K562 (cell line): ENCODE measurements around the gene DNMT3L.
"Not testable (repeated sequence)": the region's sequence is repeated elsewhere in the genome, so short reads cannot be mapped to it uniquely, and the experiment has no call there.

Source experiments
- BACH1 ChIP-seq: fragments of 200-800 bp; sonication (Bioruptor generic); IDR thresholded peaks from 2 replicates; pipeline ENCODE4 v1.6.1; 2016; ENCODE audit warnings: missing genetic modification characterization, missing compliant biosample characterization
- BRF2 ChIP-seq: IDR thresholded peaks from 3 replicates; pipeline ENCODE4 v1.6.1; 2011; ENCODE audit warnings: borderline replicate concordance, mild to moderate bottlenecking; ENCODE audit not compliant: insufficient read length, insufficient read depth
- CTCF ChIP-seq, 3 experiments: IDR thresholded peaks in 2 of 3; conservative IDR thresholded peaks in 1 of 3; 2 replicates each; pipeline ENCODE4 v1.5.1; 2011 to 2012; ENCODE audit warnings: low read length in 3 of 3, mild to moderate bottlenecking in 3 of 3, control low read depth in 2 of 3, improper control_type of control experiment in 1 of 3, inconsistent platforms in 1 of 3, low read depth in 1 of 3, mixed read lengths in 1 of 3, moderate library complexity in 1 of 3; ENCODE audit not compliant: insufficient read depth in 2 of 3
- ELF2 ChIP-seq: fragments of 250-450 bp; sonication (Bioruptor Pico); IDR thresholded peaks from 2 replicates; pipeline ENCODE4 v1.5.0; 2021; ENCODE audit warnings: mild to moderate bottlenecking
- EWSR1 ChIP-seq: fragments of 450-650 bp; IDR thresholded peaks from 2 replicates; pipeline ENCODE4 v1.6.1; 2018; ENCODE audit warnings: borderline replicate concordance, mild to moderate bottlenecking, low read depth, moderate library complexity; ENCODE audit not compliant: partially characterized antibody
- FIP1L1 ChIP-seq: fragments of 200-400 bp; formaldehyde crosslinking; IDR thresholded peaks from 2 replicates; pipeline ENCODE4 v1.6.1; 2018; ENCODE audit warnings: mild to moderate bottlenecking, low read depth, low read length; ENCODE audit not compliant: poor library complexity, severe bottlenecking
- HCFC1 ChIP-seq: IDR thresholded peaks from 2 replicates; pipeline ENCODE4 v1.6.1; 2012; ENCODE audit warnings: low read depth, low read length, improper control_type of control experiment
- POLR2A ChIP-seq: fragments of 450-650 bp; conservative IDR thresholded peaks from 2 replicates; pipeline ENCODE4 v1.6.1; 2016
- POLR2AphosphoS5 ChIP-seq: IDR thresholded peaks from 2 replicates; pipeline ENCODE4 v1.6.1; 2011; ENCODE audit warnings: mild to moderate bottlenecking, low read depth, low read length, moderate library complexity; ENCODE audit not compliant: control insufficient read depth, insufficient read depth
- XRCC3 ChIP-seq: fragments of 450-650 bp; IDR thresholded peaks from 2 replicates; pipeline ENCODE4 v1.6.1; 2017; ENCODE audit warnings: mild to moderate bottlenecking, moderate library complexity
- YY1 ChIP-seq, 3 experiments: IDR thresholded peaks; 2 replicates each; pipeline ENCODE4 v1.6.1; 2011; ENCODE audit warnings: low read length in 2 of 3, mild to moderate bottlenecking in 2 of 3, moderate library complexity in 2 of 3, borderline replicate concordance in 1 of 3, control low read depth in 1 of 3, low read depth in 1 of 3; ENCODE audit not compliant: insufficient read depth in 3 of 3, insufficient replicate concordance in 2 of 3, control insufficient read depth in 1 of 3, insufficient read length in 1 of 3; ENCODE audit errors: extremely low read depth in 1 of 3
- ZNF717 ChIP-seq: fragments of 250-450 bp; sonication (Bioruptor Pico); IDR thresholded peaks from 2 replicates; pipeline ENCODE4 v1.5.0; 2021

- TF ChIP-seq BRF2; XRCC3; FIP1L1; ELF2 (CRISPR knock-in tag); ZNF717; EWSR1; POLR2A; POLR2AphosphoS5; CTCF (IDR thresholded peaks at IDR 0.05 in 2 of 3, conservative IDR thresholded peaks at IDR 0.05 in 1 of 3; ENCODE audit: insufficient read depth in 2 of 3, low read depth in 1 of 3, low read length in 3 of 3); BACH1 (tag); HCFC1; YY1 (IDR thresholded peaks at IDR 0.05; ENCODE audit: borderline replicate concordance in 1 of 3, control insufficient read depth in 1 of 3, extremely low read depth in 1 of 3, insufficient read depth in 3 of 3, insufficient read length in 1 of 3, insufficient replicate concordance in 2 of 3, low read depth in 1 of 3, low read length in 2 of 3): not testable (repeated sequence)
Observed at GRCh38 chr21:44283211-44283785, 21.6 kb upstream of the DNMT3L start.
